Measurements from ENCODE around the gene PAXX.

PAXX gene

GRCh38 chr9:137011156-137011555, 18.9 kb downstream of the PAXX start:
- no peaks in the 10 kb centered on the region for H3K27me3 Mint-ChIP-seq
- no peaks in the 10 kb centered on the region for H3K9me3 Mint-ChIP-seq
- no peak for ATAC-seq
- no peak for DNase-seq
- no peak overlapping the region for H3K4me3 Mint-ChIP-seq
- peaks cover 7% of the 10 kb centered on the region for H3K4me1 Mint-ChIP-seq
- H3K27ac Mint-ChIP-seq, result no peak overlapping the region

- Mint-ChIP-seq H3K9me3 (no peaks in the 10 kb centered on the region), H3K4me1 (no peaks in the 10 kb centered on the region), H3K27me3 (no peaks in the 10 kb centered on the region), H3K4me3 (no peak overlapping the region), H3K27ac (no peak overlapping the region)
- DNase-seq (no peak), ATAC-seq (no peak)
Observed at GRCh38 chr9:137011907-137012675, 19.9 kb downstream of the PAXX start.

- Mint-ChIP-seq H3K9me3 (no peaks in the 10 kb centered on the region), H3K4me1 (no peaks in the 10 kb centered on the region)
Observed at GRCh38 chr9:137012694-137013570, 20.7 kb downstream of the PAXX start.

GRCh38 chr9:137013571-137013940, 21.3 kb downstream of the PAXX start:
- Mint-ChIP-seq H3K27ac (no peak overlapping the region), H3K4me3 (no peak overlapping the region), H3K4me1 (peaks cover 2% of the 10 kb centered on the region), H3K27me3 (no peaks in the 10 kb centered on the region), H3K9me3 (no peaks in the 10 kb centered on the region)
- ATAC-seq (no peak), DNase-seq (no peak)

More at GRCh38 chr9:137012694-137013570, 20.7 kb downstream of the PAXX start:
- DNase-seq (no peak), ATAC-seq (no peak)
- Mint-ChIP-seq H3K27ac (no peak overlapping the region), H3K4me3 (no peak overlapping the region), H3K27me3 (no peaks in the 10 kb centered on the region)

- Mint-ChIP-seq H3K4me1 (peaks cover 8% of the 10 kb centered on the region), H3K9me3 (no peaks in the 10 kb centered on the region), H3K27ac (no peak overlapping the region), H3K4me3 (no peak overlapping the region), H3K27me3 (no peaks in the 10 kb centered on the region)
- DNase-seq (no peak), ATAC-seq (no peak)
Observed at GRCh38 chr9:137014166-137014565, 21.9 kb downstream of the PAXX start.

GRCh38 chr9:137014776-137015539, 22.7 kb downstream of the PAXX start:
- Mint-ChIP-seq H3K4me3 (no peak overlapping the region), H3K9me3 (no peaks in the 10 kb centered on the region), H3K4me1 (peaks cover 8% of the 10 kb centered on the region), H3K27ac (peak overlapping the region in 1 of 2 donors; percentile 54), H3K27me3 (no peaks in the 10 kb centered on the region)
- ATAC-seq (no peak), DNase-seq (no peak)

GRCh38 chr9:137015540-137015930, 23.3 kb downstream of the PAXX start:
- no peak overlapping the region for H3K4me3 Mint-ChIP-seq
- no peaks in the 10 kb centered on the region for H3K27me3 Mint-ChIP-seq
- H3K9me3 Mint-ChIP-seq, result no peaks in the 10 kb centered on the region
- DNase-seq (no peak), ATAC-seq (no peak)
- peaks cover 8% of the 10 kb centered on the region for H3K4me1 Mint-ChIP-seq
- H3K27ac Mint-ChIP-seq, result no peak overlapping the region

- H3K9me3 Mint-ChIP-seq, result no peaks in the 10 kb centered on the region
- H3K27me3 Mint-ChIP-seq, result no peaks in the 10 kb centered on the region
- H3K27ac Mint-ChIP-seq, result no peak overlapping the region
- no peak for DNase-seq
- H3K4me1 Mint-ChIP-seq, result peaks cover 8% of the 10 kb centered on the region
- no peak overlapping the region for H3K4me3 Mint-ChIP-seq
- no peak for ATAC-seq
Observed at GRCh38 chr9:137015976-137016375, 23.8 kb downstream of the PAXX start.

GRCh38 chr9:137016436-137016835, 24.2 kb downstream of the PAXX start:
- Mint-ChIP-seq H3K27ac (no peak overlapping the region), H3K4me3 (no peak overlapping the region), H3K4me1 (peaks cover 8% of the 10 kb centered on the region), H3K27me3 (no peaks in the 10 kb centered on the region), H3K9me3 (no peaks in the 10 kb centered on the region)
- ATAC-seq, result peak; percentile 5
- DNase-seq, result no peak

- no peak for DNase-seq
- H3K27ac Mint-ChIP-seq, result no peak overlapping the region
- H3K4me3 Mint-ChIP-seq, result no peak overlapping the region
- peaks cover 14% of the 10 kb centered on the region for H3K4me1 Mint-ChIP-seq
- H3K9me3 Mint-ChIP-seq, result no peaks in the 10 kb centered on the region
- ATAC-seq, result no peak
- no peaks in the 10 kb centered on the region for H3K27me3 Mint-ChIP-seq
Observed at GRCh38 chr9:137017071-137017470, 24.8 kb downstream of the PAXX start.

- H3K9me3 Mint-ChIP-seq, result no peaks in the 10 kb centered on the region
- H3K4me3 Mint-ChIP-seq, result no peak overlapping the region
- DNase-seq (no peak), ATAC-seq (no peak)
- peaks cover 17% of the 10 kb centered on the region for H3K4me1 Mint-ChIP-seq
- H3K27ac Mint-ChIP-seq, result no peak overlapping the region
- no peaks in the 10 kb centered on the region for H3K27me3 Mint-ChIP-seq
Observed at GRCh38 chr9:137017791-137018497, 25.7 kb downstream of the PAXX start.

- no peak for ATAC-seq
- no peak for DNase-seq
- H3K27ac Mint-ChIP-seq, result no peak overlapping the region
- H3K4me3 Mint-ChIP-seq, result no peak overlapping the region
- no peaks in the 10 kb centered on the region for H3K27me3 Mint-ChIP-seq
- no peaks in the 10 kb centered on the region for H3K9me3 Mint-ChIP-seq
- H3K4me1 Mint-ChIP-seq, result peaks cover 20% of the 10 kb centered on the region
Observed at GRCh38 chr9:137018761-137019559, 26.7 kb downstream of the PAXX start.

GRCh38 chr9:137019891-137020683, 27.9 kb downstream of the PAXX start:
- Mint-ChIP-seq H3K9me3 (no peaks in the 10 kb centered on the region), H3K27ac (no peak overlapping the region)

More at GRCh38 chr9:137019891-137020683, 27.9 kb downstream of the PAXX start:
- no peak for DNase-seq
- H3K27me3 Mint-ChIP-seq, result no peaks in the 10 kb centered on the region
- ATAC-seq, result no peak
- peaks cover 32% of the 10 kb centered on the region for H3K4me1 Mint-ChIP-seq
- no peak overlapping the region for H3K4me3 Mint-ChIP-seq

All from stimulated activated naive CD8-positive, alpha-beta T cell treated with anti-CD3 and anti-CD28 coated beads, Interleukin-15, amount 100 ng/mL, for 72 hours (primary cell).